GM10266 (cell line): ENCODE measurements around the gene TLE2.

Experiments used
- DNase-seq: peaks from one replicate; pipeline ENCODE4 v3.0.0; 2012; ENCODE audit errors: extremely low spot score
- CTCF ChIP-seq: IDR thresholded peaks from 2 replicates; pipeline ENCODE4 v1.5.1; 2012; ENCODE audit warnings: mild to moderate bottlenecking, low read depth; ENCODE audit not compliant: control insufficient read depth, insufficient read depth; ENCODE audit errors: missing control alignments

TLE2 gene

GRCh38 chr19:3067563-3067962 lies 38.5 kb upstream of the TLE2 start:
- DNase-seq = peak; percentile 15

GRCh38 chr19:3066482-3067049 lies 37.5 kb upstream of the TLE2 start:
- no peak for TF ChIP-seq CTCF

More at GRCh38 chr19:3067563-3067962, 38.5 kb upstream of the TLE2 start:
- TF ChIP-seq CTCF = no peak

GRCh38 chr19:3065675-3066357 lies 36.7 kb upstream of the TLE2 start:
- DNase-seq = peak; percentile 80
- TF ChIP-seq CTCF = no peak

More at GRCh38 chr19:3066482-3067049, 37.5 kb upstream of the TLE2 start:
- peak; percentile 7 for DNase-seq

GRCh38 chr19:3064011-3064330 lies 34.9 kb upstream of the TLE2 start:
- no peak for DNase-seq

GRCh38 chr19:3062165-3063105 lies 33.4 kb upstream of the TLE2 start, which contains the start of gene TLE5:
TSS of gene TLE5 (minus strand) at chr19:3062495. CDS start at chr19:3062200, 295 bp downstream.
- peak; percentile 93 for DNase-seq
- TF ChIP-seq CTCF = peak; percentile 13

More at GRCh38 chr19:3064011-3064330, 34.9 kb upstream of the TLE2 start:
- no peak for TF ChIP-seq CTCF

- DNase-seq = peak; percentile 89
- TF ChIP-seq CTCF = peak; percentile 37
Measured at GRCh38 chr19:3061182-3062161, 32.4 kb upstream of the TLE2 start.
